Measurements from ENCODE around the gene F2RL3.
"Not testable (repeated sequence)": the region's sequence is repeated elsewhere in the genome, so short reads cannot be mapped to it uniquely, and the experiment has no call there.

F2RL3 gene

DNA sequence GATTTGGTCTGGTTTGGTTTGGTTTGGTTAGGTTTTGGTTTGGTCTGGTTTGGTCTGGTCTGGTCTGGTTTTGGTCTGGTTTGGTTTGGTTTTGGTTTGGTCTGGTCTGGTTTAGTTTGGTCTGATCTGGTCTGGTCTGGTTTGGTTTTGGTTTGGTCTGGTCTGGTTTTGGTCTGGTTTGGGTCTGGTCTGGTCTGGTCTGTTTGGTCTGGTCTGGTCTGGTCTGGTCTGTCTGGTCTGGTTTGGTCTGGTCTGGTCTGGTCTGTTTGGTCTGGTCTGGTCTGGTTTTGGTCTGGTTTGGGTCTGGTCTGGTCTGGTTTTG lies 13.9 kb upstream of the F2RL3 start:
- DNase-seq (ENCODE audit: low spot score), result not testable (repeated sequence)

DNA sequence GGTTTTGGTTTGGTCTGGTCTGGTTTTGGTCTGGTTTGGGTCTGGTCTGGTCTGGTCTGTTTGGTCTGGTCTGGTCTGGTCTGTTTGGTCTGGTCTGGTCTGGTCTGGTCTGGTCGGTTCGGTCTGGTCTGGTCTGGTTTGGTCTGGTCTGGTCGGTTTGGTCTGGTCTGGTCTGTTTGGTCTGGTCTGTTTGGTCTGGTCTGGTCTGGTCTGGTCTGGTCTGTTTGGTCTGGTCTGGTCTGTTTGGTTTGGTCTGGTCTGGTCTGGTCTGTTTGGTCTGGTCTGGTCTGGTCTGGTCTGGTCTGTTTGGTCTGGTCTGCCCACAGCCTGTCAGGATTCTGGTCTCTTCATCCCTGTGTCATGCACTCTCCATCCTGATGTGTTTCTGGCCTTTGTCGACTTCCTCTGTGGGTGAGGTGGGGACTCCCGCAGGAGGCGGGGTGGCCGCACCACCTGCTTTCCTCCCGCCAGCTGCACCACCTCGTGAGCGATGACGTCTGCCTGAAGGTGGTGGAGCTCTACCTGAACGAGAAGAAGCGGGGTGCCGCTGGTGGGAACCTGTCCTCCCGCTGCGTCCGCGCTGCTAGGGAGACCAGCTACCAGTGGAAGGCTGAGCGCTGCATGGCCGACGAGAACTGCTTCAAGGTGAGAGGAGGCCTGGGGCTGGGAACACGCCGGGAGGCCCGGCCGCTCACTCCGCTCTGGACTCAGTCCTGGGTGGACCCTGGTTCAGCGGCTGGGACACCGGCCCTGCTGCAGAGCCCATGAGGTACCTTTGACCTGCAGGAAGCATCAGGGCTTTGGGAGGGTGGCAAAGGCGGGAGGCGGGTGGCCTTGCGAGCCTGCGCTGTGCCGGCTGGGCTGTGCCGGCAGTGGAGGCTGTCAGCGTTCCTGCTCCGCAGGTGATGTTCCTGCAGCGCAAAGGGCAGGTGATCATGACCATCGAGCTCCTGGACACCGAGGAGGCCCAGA lies 12.9 kb upstream of the F2RL3 start:
- no peak for DNase-seq (ENCODE audit: low spot score)

DNA sequence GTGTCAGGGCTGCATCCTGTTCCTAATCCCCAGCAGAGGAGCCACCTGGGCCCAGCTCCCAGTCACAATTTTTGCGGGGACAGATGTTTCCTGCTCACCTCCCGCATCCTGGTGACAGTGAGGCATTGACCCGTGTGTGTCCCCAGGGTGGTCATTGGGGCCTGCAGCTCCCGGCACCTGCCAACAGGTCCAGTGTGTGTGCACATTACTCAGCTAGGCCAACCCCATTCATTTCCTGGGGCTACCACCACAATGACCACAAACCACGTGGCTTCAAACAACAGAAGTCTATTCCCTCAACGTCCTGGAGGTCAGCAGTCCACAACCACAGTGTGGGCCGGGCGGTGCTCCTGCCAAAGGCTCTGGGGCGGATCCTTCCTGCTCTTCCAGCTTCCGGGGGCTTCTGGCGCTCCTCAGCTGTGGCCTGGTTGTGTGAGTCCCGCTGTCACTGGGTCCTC lies 11.9 kb upstream of the F2RL3 start:
- DNase-seq (ENCODE audit: low spot score), result no peak

DNA sequence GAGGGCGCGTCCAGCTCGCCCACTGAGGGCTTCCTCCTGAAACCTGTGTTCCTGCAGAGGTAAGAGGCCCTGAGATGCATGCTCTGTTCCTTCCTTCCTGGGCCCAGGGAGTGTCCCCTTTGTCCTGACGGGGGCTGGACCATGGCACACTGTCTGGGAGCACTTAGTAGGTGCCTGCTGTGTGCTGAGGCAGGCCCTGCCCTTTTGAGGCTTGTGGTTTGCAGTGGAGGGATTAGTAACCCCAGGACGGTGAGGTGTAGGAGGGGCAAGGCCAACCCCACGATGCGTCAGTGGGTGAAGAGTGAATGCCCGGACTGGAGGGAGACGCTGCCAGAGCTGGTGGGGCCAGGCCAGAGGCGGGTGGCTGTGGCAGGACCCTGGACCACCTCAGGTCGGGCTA lies 11.2 kb upstream of the F2RL3 start:
- DNase-seq (ENCODE audit: low spot score), result no peak

DNA sequence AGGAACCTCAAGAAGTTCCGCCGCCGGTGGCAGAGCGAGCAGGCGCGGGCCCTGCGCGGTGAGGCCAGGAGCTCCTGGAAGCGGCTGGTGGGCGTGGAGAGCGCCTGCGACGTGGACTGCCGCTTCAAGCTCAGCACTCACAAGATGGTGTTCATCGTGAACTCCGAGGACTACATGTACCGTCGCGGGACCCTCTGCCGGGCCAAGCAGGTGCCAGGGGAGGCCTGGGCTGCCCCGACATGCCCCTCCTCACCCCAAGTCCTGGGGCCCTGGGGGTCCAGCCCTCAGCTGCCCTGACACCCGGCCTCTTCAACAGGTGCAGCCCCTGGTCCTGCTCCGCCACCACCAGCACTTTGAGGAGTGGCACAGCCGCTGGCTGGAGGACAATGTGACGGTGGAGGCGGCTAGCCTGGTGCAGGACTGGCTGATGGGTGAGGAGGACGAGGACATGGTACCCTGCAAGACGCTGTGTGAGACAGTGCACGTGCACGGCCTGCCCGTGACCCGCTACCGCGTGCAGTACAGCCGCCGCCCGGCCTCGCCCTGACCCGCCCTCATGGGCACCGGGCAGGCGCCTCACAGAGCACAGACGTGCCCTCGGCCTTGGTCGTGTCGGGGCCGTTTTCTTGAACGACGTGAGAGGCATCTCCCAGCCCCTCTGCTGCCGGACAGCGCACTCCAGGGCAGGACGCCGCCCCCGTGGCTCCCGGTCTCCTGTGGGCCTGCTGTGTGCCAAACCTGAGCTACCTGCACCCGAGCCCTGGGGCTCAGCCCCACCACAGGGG lies 10.4 kb upstream of the F2RL3 start:
- no peak for DNase-seq (ENCODE audit: low spot score)

DNA sequence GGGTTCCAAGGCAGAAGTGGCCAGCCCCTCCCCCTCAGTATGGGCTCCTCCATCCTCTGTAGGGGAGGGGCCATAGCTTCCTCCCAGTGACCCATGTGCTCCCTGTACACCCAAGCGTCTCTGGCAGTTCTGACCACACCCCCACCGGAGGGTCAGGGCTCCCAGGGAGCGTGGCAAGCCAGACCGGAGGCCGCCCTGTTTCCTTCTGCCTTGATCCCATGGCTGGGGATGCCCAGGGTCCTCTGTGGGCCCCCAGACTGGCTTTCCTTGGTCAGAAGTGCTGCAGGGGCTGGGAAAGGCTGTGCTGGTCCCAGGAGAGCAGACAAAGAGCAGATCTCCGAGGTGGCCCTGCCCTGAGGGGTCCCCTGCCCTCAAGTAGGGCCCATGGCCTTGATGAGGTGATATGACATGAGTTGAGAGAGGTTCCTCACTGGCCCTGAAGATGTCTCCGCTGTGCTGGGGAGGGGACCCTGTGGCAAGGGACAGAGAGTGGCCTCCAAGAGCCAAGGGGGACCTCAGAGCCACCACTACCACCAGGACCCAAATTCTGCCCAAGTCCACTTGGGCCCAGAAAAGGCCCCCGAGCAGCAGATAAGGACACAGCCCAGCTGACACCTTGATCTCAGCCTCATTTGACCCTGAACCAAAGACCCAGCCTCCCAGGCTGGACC lies 7.8 kb upstream of the F2RL3 start:
- DNase-seq (ENCODE audit: low spot score), result no peak

DNA sequence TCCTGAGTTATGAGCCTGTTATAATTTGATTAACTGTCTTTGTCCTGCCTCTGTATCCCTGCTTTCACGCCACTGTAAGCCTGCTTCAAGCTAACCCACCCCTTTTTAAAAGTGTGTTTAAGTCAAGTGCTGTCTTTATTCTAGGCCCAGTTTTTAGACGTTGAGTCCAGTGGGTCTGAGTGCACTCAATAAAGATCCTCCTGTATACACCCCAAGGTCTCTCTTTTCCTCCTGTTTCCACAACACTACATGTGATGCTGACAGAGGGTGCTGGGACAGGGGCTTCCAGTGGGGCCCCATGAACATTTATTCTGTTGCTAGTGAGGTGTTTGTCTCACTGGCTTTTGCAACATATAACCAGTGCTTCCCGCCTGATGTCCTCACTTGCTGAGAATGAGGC lies 6.7 kb upstream of the F2RL3 start:
- no peak for DNase-seq (ENCODE audit: low spot score)

DNA sequence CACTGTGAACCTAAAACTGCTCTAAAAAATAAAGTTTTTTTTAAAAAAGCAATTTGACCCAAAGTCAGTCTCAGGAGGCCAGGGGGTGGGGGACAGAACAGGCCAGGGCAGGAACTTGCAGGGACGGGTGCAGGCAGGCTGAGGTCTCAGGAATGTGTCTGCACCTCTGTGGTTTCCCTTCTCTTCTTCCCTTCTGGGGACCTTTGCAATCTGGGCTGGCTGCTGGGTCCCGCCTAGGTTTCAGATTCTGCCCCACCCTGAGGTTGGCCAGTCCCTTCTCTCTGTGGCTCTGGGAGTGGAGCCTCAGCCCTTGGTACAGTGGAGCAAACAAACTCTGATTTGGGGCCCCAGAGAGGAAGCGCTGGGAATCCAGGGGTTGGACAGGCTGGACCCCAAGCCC lies 5.3 kb upstream of the F2RL3 start:
- DNase-seq (ENCODE audit: low spot score), result no peak

DNA sequence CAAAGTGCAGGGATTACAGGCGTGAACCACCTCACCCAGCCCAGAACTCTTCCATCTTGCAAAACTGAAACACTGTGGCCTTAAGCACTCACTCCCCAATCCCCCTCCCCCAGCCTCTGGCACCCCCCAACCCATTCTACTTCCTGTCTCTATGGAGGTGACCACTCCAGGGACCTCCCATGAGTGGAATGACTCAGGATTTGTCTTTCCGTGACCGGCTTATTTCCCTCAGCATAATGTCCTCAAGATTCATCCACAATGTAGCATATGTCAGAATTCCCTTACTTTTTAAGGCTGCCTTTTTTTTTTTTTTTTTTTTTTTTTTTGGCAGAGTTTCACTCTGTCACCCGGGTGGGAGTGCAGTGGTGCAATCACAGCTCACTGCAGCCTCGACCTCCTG lies 3.6 kb upstream of the F2RL3 start:
- no peak for DNase-seq (ENCODE audit: low spot score)

DNA sequence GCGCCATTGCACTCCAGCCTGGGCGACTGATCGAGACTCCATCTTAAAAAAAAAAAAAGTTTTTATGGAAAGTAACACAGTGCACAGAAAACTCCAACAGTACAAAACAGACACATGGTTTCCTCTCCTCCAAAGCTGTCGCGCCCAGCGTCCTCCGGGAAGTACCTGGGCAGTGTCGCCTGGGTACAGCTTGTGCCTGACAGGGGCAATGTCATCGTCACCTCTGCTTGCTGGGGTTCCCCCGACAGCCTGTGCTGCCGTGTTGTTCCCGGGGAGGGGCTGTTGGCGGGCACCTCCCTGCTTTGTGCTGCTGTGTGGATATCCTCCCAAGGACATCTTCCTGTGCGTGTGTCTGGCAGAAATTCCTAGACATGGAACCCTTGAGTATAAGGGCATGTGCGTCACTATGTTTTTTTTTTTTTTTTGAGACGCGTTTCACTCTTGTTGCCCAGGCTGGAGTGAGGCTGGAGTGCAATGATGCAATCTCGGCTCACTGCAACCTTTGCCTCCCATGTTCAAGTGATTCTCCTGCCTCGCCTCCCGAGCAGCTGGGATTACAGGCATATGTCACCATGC lies 2.4 kb upstream of the F2RL3 start:
- no peak for DNase-seq (ENCODE audit: low spot score)

DNA sequence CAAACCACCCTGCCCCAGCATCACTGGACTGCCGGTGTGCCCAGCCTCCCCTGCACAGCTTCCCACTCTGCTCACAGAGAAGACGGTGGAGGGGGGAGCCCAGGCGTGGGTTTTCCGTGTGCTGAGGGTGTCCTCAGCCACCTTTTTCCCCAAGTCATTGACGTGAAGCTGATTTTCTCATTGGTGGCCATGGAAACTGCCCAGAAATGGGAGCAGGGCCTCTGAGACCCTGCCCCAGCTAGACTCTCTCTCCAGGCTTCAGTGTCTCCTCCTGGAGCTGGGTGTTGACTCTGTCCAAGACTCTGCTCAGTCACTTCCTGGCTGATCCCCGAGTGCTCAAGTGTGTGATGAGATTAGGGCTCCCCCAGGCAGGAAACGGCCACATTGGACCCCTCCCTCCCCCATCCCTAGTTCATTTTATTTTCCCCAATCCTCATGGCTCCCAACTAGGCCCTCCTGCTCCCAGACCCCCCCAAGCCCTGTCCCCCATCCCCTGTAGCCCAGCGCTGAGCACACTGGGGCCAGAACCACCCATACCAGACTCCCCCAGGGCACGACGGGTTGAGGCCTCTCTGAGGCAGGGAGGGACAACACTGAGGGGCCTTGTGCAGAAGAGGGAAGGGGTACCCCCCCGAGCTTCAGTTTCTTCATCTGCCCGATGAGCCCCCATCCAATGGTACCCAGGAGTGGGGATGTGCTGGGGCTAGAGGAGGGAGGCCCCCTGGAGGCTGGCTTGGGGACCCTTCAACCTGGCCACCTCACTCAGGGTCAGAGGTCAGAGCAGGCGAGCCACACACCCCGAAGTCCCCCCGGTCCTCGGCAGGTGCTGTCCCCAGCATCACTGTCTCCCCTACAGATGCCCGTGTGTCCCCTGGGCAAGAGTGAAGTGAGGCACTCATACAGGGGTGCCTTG lies 1.2 kb upstream of the F2RL3 start:
- DNase-seq (ENCODE audit: low spot score), result no peak

DNA sequence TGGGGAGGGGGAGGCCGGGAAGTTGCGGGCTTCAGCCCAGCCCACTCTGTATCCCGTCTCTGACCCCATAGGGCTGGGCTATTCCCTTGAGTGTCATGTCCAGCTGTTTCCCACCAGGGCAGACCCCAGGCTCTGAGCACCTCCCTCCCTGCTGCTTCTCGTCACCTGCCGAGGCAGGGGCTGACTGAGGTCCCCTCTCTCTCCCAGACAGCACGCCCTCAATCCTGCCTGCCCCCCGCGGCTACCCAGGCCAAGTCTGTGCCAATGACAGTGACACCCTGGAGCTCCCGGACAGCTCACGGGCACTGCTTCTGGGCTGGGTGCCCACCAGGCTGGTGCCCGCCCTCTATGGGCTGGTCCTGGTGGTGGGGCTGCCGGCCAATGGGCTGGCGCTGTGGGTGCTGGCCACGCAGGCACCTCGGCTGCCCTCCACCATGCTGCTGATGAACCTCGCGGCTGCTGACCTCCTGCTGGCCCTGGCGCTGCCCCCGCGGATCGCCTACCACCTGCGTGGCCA lies 625 bp downstream of the F2RL3 start:
- no peak for DNase-seq (ENCODE audit: low spot score)

DNA sequence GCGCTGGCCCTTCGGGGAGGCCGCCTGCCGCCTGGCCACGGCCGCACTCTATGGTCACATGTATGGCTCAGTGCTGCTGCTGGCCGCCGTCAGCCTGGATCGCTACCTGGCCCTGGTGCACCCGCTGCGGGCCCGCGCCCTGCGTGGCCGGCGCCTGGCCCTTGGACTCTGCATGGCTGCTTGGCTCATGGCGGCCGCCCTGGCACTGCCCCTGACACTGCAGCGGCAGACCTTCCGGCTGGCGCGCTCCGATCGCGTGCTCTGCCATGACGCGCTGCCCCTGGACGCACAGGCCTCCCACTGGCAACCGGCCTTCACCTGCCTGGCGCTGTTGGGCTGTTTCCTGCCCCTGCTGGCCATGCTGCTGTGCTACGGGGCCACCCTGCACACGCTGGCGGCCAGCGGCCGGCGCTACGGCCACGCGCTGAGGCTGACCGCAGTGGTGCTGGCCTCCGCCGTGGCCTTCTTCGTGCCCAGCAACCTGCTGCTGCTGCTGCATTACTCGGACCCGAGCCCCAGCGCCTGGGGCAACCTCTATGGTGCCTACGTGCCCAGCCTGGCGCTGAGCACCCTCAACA lies 1.2 kb downstream of the F2RL3 start:
- DNase-seq (ENCODE audit: low spot score), result no peak

DNA sequence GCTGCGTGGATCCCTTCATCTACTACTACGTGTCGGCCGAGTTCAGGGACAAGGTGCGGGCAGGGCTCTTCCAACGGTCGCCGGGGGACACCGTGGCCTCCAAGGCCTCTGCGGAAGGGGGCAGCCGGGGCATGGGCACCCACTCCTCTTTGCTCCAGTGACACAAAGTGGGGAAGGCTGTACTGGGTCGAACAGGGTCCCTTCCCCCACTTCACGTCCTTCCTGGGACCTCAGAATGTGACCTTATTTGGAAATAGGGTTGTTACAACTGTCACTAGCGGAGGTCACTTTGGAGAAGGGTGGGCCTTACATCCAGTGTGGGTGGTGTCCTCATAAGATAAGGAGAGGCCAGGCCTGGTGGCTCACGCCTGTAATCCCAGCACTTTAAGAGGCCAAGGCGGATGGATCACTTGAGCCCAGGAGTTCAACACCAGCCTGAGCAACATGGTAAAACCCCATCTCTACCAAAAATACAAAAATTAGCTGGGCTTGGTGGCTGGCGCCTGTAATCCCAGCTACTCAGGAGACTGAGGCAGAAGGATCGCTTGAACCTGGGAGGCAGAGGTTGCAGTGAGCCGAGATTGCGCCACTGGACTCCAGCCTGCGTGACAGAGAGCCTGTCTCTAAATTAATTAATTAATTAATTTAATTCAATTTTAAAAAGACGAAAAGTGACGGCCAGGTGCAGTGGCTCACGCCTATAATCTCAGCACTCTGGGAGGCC lies 1.8 kb downstream of the F2RL3 start:
- DNase-seq (ENCODE audit: low spot score), result no peak

DNA sequence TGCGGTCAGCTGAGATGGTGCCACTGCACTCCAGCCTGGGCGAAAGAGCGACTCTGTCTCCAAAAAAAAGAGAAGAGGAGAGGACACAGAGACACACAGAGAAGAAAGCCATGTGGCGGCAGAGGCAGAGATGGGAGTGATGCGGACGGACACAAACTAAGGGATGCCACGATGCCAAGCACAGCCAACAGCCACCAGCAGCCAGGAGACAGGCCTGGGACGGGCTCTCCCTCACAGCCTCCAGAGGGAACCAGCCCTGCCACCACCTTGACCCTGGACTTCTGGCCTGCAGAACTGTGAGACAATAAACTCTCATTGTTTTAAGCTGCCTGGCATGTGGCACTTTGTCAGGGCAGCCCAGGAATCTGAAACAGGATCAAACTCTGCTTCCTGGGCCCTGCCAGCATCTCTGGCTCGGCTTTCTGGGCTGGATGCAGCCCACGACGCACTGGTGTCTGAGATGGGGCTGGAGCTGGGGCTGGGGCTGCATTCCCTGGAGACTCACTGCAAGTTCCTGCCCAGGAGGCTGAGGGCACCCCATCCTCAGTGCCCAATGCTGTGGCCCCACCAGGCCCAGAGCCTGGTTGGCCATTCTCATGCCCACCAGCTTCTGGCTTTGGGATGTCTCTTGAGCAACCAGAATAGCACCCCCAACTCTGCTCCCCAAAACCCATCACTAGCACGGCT lies 3.0 kb downstream of the F2RL3 start:
- DNase-seq (ENCODE audit: low spot score), result no peak

DNA sequence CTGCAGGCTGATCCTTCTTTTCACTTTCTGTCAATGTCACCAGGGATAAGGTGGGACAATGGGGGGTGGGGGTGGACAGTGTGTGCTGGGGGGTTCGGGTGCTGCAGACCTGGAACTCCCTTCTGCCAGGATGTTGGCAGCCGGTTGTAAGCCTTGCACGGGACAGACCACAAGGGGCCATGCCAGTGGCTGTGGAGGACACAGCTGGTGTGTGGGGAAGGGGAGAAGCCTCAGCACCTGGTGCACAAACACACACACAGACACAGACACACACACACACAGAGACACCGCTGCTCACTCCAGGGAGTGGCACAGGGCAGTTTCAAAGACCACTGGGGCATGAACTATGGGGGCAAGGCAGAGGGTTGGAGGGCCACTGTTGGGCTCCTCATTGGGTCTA lies 3.6 kb downstream of the F2RL3 start:
- no peak for DNase-seq (ENCODE audit: low spot score)

DNA sequence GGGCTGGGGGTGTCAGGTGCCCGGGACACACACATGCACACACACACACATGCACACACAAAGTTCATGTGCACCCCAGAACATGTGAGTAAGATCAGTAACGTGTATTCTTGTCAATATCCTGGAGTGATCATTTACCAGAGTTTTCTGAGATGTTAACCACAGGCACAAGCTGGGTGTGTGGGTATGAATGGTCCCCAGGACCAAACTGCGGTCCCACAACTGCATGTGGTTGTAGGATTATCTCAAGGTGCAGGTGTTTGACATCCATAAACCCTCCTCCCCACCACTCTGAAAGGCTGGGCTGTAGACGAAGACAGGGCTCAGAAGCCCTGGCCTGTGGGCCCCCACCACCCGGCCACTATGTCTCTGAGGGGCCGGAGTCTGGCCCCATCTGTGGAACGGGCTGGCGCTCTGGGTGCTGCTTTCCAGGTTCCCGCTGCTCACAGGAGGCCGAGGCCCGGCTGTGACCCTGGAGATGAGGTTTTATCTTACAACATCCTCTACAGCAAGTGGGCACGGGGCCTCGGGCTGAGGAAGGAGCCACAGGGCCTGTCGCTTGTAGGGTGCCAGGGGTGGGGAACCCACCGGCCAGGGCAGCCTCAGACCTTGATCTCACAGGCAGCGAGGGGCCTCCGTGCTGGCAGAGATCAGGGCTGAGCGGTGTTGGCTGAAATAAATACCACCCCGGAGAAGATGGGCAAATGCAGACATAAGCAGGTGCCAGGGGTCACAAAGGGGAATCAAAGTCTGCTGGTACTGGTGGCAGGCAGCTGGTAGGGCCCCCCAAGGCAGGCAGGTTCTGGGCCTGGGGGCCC lies 4.3 kb downstream of the F2RL3 start:
- no peak for DNase-seq (ENCODE audit: low spot score)

DNA sequence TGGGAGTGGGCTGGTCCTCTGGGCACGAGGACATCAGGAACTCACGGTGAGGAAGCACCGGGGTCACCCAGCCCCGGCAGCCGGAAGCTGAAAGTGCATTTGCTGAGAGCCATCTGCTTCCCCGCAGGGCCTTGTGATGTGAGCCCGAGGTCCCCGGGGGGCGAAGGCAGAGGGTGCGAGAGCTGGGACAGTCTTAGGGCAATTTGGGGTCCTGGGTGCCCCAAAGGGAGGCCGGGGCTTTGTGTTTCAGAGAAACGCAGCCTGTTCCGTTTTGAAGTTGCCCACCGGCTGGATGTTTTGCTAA lies 4.8 kb downstream of the F2RL3 start:
- no peak for DNase-seq (ENCODE audit: low spot score)

DNA sequence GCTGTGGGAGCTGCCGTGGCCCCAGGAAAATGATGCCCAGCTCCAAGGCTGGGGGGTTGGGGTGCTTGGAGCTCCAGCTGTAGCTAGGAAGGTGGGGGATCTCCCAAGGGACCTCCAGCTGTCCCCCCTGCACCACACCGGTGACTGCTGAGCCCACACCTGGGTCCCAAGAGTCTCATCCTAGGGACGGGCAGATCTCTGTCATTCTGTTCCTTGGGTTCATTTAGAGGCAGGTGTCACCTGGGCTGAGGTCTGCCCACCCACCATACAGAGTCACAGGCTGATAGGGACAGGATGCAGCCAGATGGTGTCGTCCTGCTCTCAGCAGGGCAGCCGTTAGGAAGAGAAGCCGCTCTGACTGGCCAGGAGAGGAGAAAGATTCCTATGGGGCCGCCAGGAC lies 5.3 kb downstream of the F2RL3 start:
- DNase-seq (ENCODE audit: low spot score), result no peak
